ENCODE data around the gene TMEM198. TPM values are rescaled to one million over a fixed set of nuclear protein-coding genes. Genes with fewer than 3 reads are reported as not detected.

TMEM198 gene
- total and polyA plus RNA-seq, 2 experiments from 2014 or later, result 5.6 to 13.7 TPM

- peak overlapping the region; percentile 94 for H3K27ac Mint-ChIP-seq
- peaks cover 9% of the 10 kb centered on the region for H3K27me3 ChIP-seq (ENCODE audit: insufficient read depth)
- H3F3A ChIP-seq (replicated peaks; ENCODE audit: low read depth), result peaks cover 17% of the 10 kb centered on the region
- H3K36me3 ChIP-seq (ENCODE audit: insufficient read depth), result no peaks in the 10 kb centered on the region
- peaks cover 78% of the 10 kb centered on the region for H3K4me1 Mint-ChIP-seq
- H4K20me1 ChIP-seq (replicated peaks; ENCODE audit: insufficient read depth), result no peaks in the 10 kb centered on the region
- TF ChIP-seq REST (IDR thresholded peaks at IDR 0.05; ENCODE audit: unreplicated experiment) (no peak), CREB1 (CRISPR knock-in tag; IDR thresholded peaks at IDR 0.05; ENCODE audit: low read depth) (no peak), ZNF331 (CRISPR knock-in tag; IDR thresholded peaks at IDR 0.05; ENCODE audit: low read depth) (no peak), CTCF (conservative IDR thresholded peaks at IDR 0.05; ENCODE audit: low read depth in 2 of 2) (no peak), ETS1 (IDR thresholded peaks at IDR 0.05) (no peak), STAT1 (IDR thresholded peaks at IDR 0.05; ENCODE audit: unreplicated experiment) (no peak), ZNF114 (CRISPR knock-in tag; IDR thresholded peaks at IDR 0.05) (no peak), JUNB (IDR thresholded peaks at IDR 0.05; ENCODE audit: unreplicated experiment) (no peak), NANOG (IDR thresholded peaks at IDR 0.05; ENCODE audit: borderline replicate concordance) (no peak)
- H3K9me3 Mint-ChIP-seq, result no peaks in the 10 kb centered on the region
- peak overlapping the region; percentile 92 for H3K4me2 ChIP-seq
- no peak overlapping the region for H2AFZ ChIP-seq
- peak overlapping the region; percentile 96 for H3K27ac ChIP-seq (ENCODE audit: low read depth)
- ATAC-seq (no peak), DNase-seq (ENCODE audit: low spot score) (no peak)
- no peaks in the 10 kb centered on the region for H3K79me2 ChIP-seq (replicated peaks; ENCODE audit: insufficient read depth)
- H3K36me3 Mint-ChIP-seq (ENCODE audit: low read depth), result peaks cover 10% of the 10 kb centered on the region
- no peaks in the 10 kb centered on the region for H3K9me2 ChIP-seq (ENCODE audit: insufficient read depth)
- H3K4me3 ChIP-seq, result peak overlapping the region; percentile 44
- H3K4me1 ChIP-seq (ENCODE audit: insufficient read depth), result peaks cover 59% of the 10 kb centered on the region
- H3K27me3 Mint-ChIP-seq (ENCODE audit: insufficient read depth, low read depth, poor library complexity), result peaks cover 34% of the 10 kb centered on the region
- peak overlapping the region; percentile 18 for H3K4me3 Mint-ChIP-seq
Observed at GRCh38 chr2:219506153-219506801, 37.6 kb upstream of the TMEM198 start.

Measured in GM23338 (cell line).